Neural cell (in vitro differentiated cells): Measurements from ENCODE around the gene CRK. TPM values are rescaled to one million over a fixed set of nuclear protein-coding genes. Genes with fewer than 3 reads are reported as not detected.
"Not testable (repeated sequence)": the region's sequence is repeated elsewhere in the genome, so short reads cannot be mapped to it uniquely, and the experiment has no call there.

Experiments
- H2AFZ ChIP-seq: fragments of 200-600, 300-800 bp; sonication (generic), shearing (Covaris generic); 2 replicates; pipeline ENCODE4 v1.6.0; 2014; ENCODE audit warnings: low read depth, mild to moderate bottlenecking, antibody characterized with exemption, low read length, moderate library complexity
- H3F3A ChIP-seq: fragments of 200-600 bp; shearing (Covaris generic); 2 replicates; pipeline ENCODE4 v1.6.1; 2016; ENCODE audit warnings: mild to moderate bottlenecking, moderate library complexity, mixed read lengths, antibody characterized with exemption, low read length; ENCODE audit not compliant: insufficient read depth, poor library complexity, severe bottlenecking
- H3K27ac ChIP-seq: fragments of 200-600, 300-800 bp; sonication (generic), shearing (Covaris generic); 2 replicates; pipeline ENCODE4 v1.5.1; 2014; ENCODE audit warnings: mild to moderate bottlenecking, low read length, moderate library complexity
- H3K27me3 ChIP-seq: fragments of 300-800, 200-600 bp; sonication (generic), shearing (Covaris generic); 2 replicates; pipeline ENCODE4 v1.6.0; 2014; ENCODE audit warnings: mild to moderate bottlenecking, low read depth, low read length, moderate library complexity; ENCODE audit not compliant: insufficient read depth
- H3K36me3 ChIP-seq: fragments of 300-800, 200-600 bp; sonication (generic), shearing (Covaris generic); 2 replicates; pipeline ENCODE4 v1.5.1; 2014; ENCODE audit warnings: mild to moderate bottlenecking, antibody characterized with exemption, low read length, moderate library complexity; ENCODE audit not compliant: insufficient read depth
- H3K4me2 ChIP-seq: fragments of 300-800, 200-600 bp; sonication (generic), shearing (Covaris generic); 2 replicates; pipeline ENCODE4 v1.6.0; 2014; ENCODE audit warnings: mild to moderate bottlenecking, low read length
- H3K4me3 ChIP-seq: fragments of 300-800, 200-600 bp; sonication (generic), shearing (Covaris generic); 2 replicates; pipeline ENCODE4 v1.5.1; 2014; ENCODE audit warnings: mild to moderate bottlenecking, low read length, moderate library complexity
- H3K79me2 ChIP-seq: fragments of 200-600 bp; shearing (Covaris generic); replicated peaks from 2 replicates; pipeline ENCODE4 v1.6.0; 2014; ENCODE audit warnings: mild to moderate bottlenecking, low read length, moderate library complexity; ENCODE audit not compliant: insufficient read depth
- H3K9ac ChIP-seq: fragments of 300-800, 200-600 bp; sonication (generic), shearing (Covaris generic); 2 replicates; pipeline ENCODE4 v1.6.1; 2016; ENCODE audit warnings: mild to moderate bottlenecking, low read length, mixed read lengths
- H3K9me2 ChIP-seq: fragments of 200-600 bp; shearing (Covaris generic); 2 replicates; pipeline ENCODE4 v1.6.1; 2016; ENCODE audit warnings: mild to moderate bottlenecking, low read length, mixed read lengths; ENCODE audit not compliant: insufficient read depth
- H3K9me3 ChIP-seq: fragments of 200-600, 300-800 bp; sonication (generic), shearing (Covaris generic); 2 replicates; pipeline ENCODE4 v1.6.1; 2016; ENCODE audit warnings: mild to moderate bottlenecking, mixed run types, low read length, moderate library complexity, mixed read lengths
- H4K20me1 ChIP-seq: fragments of 200-600 bp; shearing (Covaris generic); 2 replicates; pipeline ENCODE4 v1.6.1; 2016; ENCODE audit warnings: mild to moderate bottlenecking, mixed run types; ENCODE audit not compliant: insufficient read depth
- CTCF ChIP-seq: fragments of 450-650 bp; IDR thresholded peaks from 2 replicates; pipeline ENCODE4 v1.5.1; 2014; ENCODE audit warnings: antibody characterized with exemption, mild to moderate bottlenecking, moderate library complexity; ENCODE audit not compliant: poor library complexity, severe bottlenecking
- EZH2 ChIP-seq: fragments of 200-600, 300-800 bp; shearing (Covaris generic), sonication (generic); IDR thresholded peaks from 2 replicates; pipeline ENCODE4 v1.6.1; 2014; ENCODE audit warnings: antibody characterized with exemption, low read length, borderline replicate concordance, mild to moderate bottlenecking; ENCODE audit not compliant: insufficient read depth, poor library complexity, severe bottlenecking
- MXI1 ChIP-seq: fragments of 450-650 bp; conservative IDR thresholded peaks from 2 replicates; pipeline ENCODE4 v1.6.1; 2014; ENCODE audit warnings: antibody characterized with exemption, mild to moderate bottlenecking; ENCODE audit not compliant: poor library complexity, severe bottlenecking
- POLR2AphosphoS5 ChIP-seq: IDR thresholded peaks from 2 replicates; pipeline ENCODE4 v1.6.1; 2012
- RAD21 ChIP-seq: fragments of 450-650 bp; conservative IDR thresholded peaks from 2 replicates; pipeline ENCODE4 v1.6.1; 2014; ENCODE audit warnings: antibody characterized with exemption, mild to moderate bottlenecking, moderate library complexity
- SMC3 ChIP-seq: fragments of 450-650 bp; conservative IDR thresholded peaks from 2 replicates; pipeline ENCODE4 v1.6.1; 2014; ENCODE audit warnings: antibody characterized with exemption, mild to moderate bottlenecking, moderate library complexity; ENCODE audit not compliant: poor library complexity
- TAF1 ChIP-seq: IDR thresholded peaks from 2 replicates; pipeline ENCODE4 v1.6.1; 2012; ENCODE audit warnings: low read depth
- polyA plus RNA-seq: library from polyadenylated mRNA; depleted of rRNA; stranded (reverse); fragments of >200 nt; gene quantifications from 2 replicates; pipeline ENCODE4 v1.2.3, GENCODE V29; 2014

CRK gene
- polyA plus RNA-seq, 1 donor from 2014 or later: 111 TPM

GRCh38 chr17:1398931-1399678, 56.9 kb downstream of the CRK start:
- Histone ChIP-seq H3K9me2 (no peaks in the 10 kb centered on the region), H3K4me2 (peak overlapping the region; percentile 66), H4K20me1 (peaks cover 17% of the 10 kb centered on the region), H3K27ac (peak overlapping the region; percentile 99), H2AFZ (peak overlapping the region; percentile 93), H3K9ac (peak overlapping the region; percentile 99), H3K27me3 (no peaks in the 10 kb centered on the region), H3K36me3 (no peaks in the 10 kb centered on the region), H3K9me3 (no peaks in the 10 kb centered on the region), H3K4me3 (peak overlapping the region; percentile 90), H3F3A (peaks cover 4% of the 10 kb centered on the region), H3K79me2 (peaks cover 58% of the 10 kb centered on the region)
- TF ChIP-seq TAF1 (peak; percentile 2), CTCF (no peak), MXI1 (peak; percentile 22)

GRCh38 chr17:1398028-1398427, 58.0 kb downstream of the CRK start:
- Histone ChIP-seq H3F3A (peaks cover 4% of the 10 kb centered on the region), H3K27me3 (no peaks in the 10 kb centered on the region), H3K9me3 (no peaks in the 10 kb centered on the region), H3K4me3 (peak overlapping the region; percentile 90), H3K27ac (peak overlapping the region; percentile 99), H3K9ac (peak overlapping the region; percentile 99), H2AFZ (no peak overlapping the region), H3K79me2 (peaks cover 68% of the 10 kb centered on the region), H3K36me3 (no peaks in the 10 kb centered on the region), H3K9me2 (no peaks in the 10 kb centered on the region), H4K20me1 (peaks cover 28% of the 10 kb centered on the region), H3K4me2 (peak overlapping the region; percentile 66)
- TF ChIP-seq EZH2 (no peak), TAF1 (no peak), RAD21 (no peak), CTCF (no peak), MXI1 (no peak), POLR2AphosphoS5 (no peak), SMC3 (no peak)

GRCh38 chr17:1395876-1396665, 60.0 kb downstream of the CRK start:
- H3K36me3 ChIP-seq, H3F3A ChIP-seq, H2AFZ ChIP-seq, H3K4me3 ChIP-seq, H3K27me3 ChIP-seq, H3K9ac ChIP-seq, H3K9me2 ChIP-seq, H3K9me3 ChIP-seq, H3K4me2 ChIP-seq, H3K27ac ChIP-seq: not testable (repeated sequence)
- H3K79me2 ChIP-seq: peaks cover 88% of the 10 kb centered on the region
- H4K20me1 ChIP-seq: peaks cover 46% of the 10 kb centered on the region
